GM06990 (cell line): ENCODE data around the gene TMEM135.

Experiments used
- DNase-seq: peaks from one replicate; pipeline ENCODE4 v3.0.0-alpha.2; 2011; ENCODE audit not compliant: insufficient read length; ENCODE audit errors: extremely low read depth
- H3K27me3 ChIP-seq: replicated peaks from 2 replicates; pipeline ENCODE4 v1.6.0; 2011; ENCODE audit warnings: low read length; ENCODE audit not compliant: control insufficient read depth, insufficient read depth
- H3K36me3 ChIP-seq: 2 replicates; pipeline ENCODE4 v1.5.1; 2011; ENCODE audit warnings: low read length; ENCODE audit not compliant: control insufficient read depth, insufficient read depth
- H3K4me3 ChIP-seq: replicated peaks from 2 replicates; pipeline ENCODE4 v1.5.1; 2011; ENCODE audit warnings: low read depth, mild to moderate bottlenecking, control low read depth, low read length
- TF ChIP-seq, protein P1 (sequence below): IDR thresholded peaks from 2 replicates; pipeline ENCODE4 v1.5.1; 2011; ENCODE audit warnings: low read length, control low read depth, mild to moderate bottlenecking, inconsistent platforms; ENCODE audit not compliant: insufficient read depth, poor library complexity, severe bottlenecking

TMEM135 gene

DNA sequence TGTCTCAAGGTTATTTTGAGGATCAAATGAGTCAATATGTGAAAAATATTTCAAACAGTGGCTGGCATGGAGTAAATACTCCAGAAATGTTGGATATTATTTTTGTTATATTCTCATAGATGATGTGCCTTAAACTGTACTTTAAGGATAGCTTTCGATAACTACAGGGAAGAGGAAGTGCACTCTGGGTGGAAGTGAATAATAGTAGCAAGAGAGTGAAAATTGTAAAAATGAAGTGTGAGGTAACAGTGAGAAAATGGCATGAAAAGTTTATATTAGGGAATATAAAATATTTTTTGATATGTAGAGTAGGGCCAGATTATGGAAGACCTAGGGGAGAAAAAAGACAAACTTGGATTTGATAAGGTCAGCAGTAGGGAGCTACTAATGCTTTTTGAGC is 258.9 kb downstream of the TMEM135 start:
- TF ChIP-seq, protein P1, sequence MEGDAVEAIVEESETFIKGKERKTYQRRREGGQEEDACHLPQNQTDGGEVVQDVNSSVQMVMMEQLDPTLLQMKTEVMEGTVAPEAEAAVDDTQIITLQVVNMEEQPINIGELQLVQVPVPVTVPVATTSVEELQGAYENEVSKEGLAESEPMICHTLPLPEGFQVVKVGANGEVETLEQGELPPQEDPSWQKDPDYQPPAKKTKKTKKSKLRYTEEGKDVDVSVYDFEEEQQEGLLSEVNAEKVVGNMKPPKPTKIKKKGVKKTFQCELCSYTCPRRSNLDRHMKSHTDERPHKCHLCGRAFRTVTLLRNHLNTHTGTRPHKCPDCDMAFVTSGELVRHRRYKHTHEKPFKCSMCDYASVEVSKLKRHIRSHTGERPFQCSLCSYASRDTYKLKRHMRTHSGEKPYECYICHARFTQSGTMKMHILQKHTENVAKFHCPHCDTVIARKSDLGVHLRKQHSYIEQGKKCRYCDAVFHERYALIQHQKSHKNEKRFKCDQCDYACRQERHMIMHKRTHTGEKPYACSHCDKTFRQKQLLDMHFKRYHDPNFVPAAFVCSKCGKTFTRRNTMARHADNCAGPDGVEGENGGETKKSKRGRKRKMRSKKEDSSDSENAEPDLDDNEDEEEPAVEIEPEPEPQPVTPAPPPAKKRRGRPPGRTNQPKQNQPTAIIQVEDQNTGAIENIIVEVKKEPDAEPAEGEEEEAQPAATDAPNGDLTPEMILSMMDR = no peak
- Histone ChIP-seq H3K4me3 (no peak overlapping the region), H3K36me3 (no peaks in the 10 kb centered on the region), H3K27me3 (no peaks in the 10 kb centered on the region)
- DNase-seq = no peak

DNA sequence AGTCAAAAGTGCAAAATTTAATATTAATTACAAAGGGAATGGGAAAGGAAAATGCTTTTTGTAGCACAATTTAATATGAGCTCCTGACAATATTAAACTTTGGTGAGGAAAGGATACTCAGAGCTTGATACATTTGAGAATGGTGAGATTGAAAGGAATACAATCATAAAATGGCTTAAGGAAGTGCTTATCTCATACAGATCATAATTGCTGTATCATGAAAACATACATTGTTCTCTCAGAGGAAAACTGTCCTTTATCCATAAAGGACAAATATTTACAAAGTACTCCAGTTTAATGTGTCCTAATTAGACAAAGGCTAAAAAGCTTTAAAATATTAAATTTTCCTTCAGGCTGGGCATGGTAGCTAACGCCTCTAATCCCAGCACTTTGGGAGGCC is 260.4 kb downstream of the TMEM135 start:
- DNase-seq = no peak
- Histone ChIP-seq H3K27me3 (no peaks in the 10 kb centered on the region), H3K36me3 (no peaks in the 10 kb centered on the region; the same call in 1 of the 2 replicates), H3K4me3 (no peak overlapping the region)
- TF ChIP-seq, protein P1 = no peak

DNA sequence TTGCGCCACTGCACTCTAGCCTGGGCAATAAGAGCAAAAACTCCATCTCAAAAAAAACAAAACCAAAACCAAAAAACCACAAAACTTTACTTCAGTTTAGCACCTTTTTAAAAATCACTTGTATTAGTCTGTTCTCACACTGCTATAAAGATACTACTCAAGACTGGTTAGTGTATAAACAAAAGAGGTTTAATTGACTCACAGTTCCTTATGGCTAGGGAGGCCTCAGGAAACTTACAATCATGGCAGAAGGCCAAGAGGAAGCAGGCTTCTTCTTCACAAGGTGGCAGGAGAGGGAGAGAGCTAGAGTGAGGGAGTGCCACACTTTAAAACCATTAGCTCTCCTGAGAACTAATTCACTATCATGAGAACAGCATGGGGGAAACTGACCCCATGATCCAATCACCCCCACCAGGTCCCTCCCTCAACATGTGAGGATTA is 261.3 kb downstream of the TMEM135 start:
- DNase-seq = no peak
- TF ChIP-seq, protein P1 = no peak
- no peak overlapping the region for H3K4me3 ChIP-seq

DNA sequence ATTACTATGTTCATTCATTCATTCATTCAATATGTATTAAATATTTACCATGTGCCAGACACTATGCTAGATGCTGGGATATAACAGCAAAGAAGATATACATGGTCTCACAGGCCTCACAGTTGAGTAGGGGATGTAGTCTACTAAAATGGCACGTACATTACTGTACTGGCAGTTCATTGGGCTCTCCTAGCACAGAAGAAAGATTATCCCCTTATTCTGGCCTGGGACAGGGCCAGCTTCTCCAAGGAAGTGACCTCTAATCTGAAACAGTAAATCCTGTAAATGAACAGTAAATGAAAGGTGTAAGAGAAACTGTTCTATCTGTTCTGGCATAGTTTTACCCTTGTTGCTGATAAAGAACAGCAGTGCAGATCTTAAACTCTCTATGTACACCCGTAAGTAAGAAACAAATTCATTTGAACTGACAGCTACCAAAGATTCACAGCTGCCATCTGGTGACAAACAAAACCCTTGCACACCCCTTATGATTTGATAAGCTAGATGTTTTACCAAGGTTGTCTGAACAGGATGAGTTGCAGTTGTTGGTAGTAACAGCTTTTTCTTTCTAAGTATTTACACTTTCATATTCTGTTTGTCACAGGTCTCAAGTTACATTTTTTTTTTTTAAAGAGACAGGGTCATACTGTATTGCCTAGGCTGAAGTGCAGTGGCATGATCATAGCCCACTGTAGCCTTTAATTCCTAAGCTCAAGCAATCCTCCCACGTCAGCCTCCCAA is 263.1 kb downstream of the TMEM135 start:
- H3K27me3 ChIP-seq = no peaks in the 10 kb centered on the region
- DNase-seq = no peak
- TF ChIP-seq, protein P1 = no peak
- no peaks in the 10 kb centered on the region; the same call in 1 of the 2 replicates for H3K36me3 ChIP-seq
- no peak overlapping the region for H3K4me3 ChIP-seq

More for the DNA sequence above, 261.3 kb downstream of the TMEM135 start:
- Histone ChIP-seq H3K27me3 (no peaks in the 10 kb centered on the region), H3K36me3 (no peaks in the 10 kb centered on the region; the same call in 1 of the 2 replicates)

DNA sequence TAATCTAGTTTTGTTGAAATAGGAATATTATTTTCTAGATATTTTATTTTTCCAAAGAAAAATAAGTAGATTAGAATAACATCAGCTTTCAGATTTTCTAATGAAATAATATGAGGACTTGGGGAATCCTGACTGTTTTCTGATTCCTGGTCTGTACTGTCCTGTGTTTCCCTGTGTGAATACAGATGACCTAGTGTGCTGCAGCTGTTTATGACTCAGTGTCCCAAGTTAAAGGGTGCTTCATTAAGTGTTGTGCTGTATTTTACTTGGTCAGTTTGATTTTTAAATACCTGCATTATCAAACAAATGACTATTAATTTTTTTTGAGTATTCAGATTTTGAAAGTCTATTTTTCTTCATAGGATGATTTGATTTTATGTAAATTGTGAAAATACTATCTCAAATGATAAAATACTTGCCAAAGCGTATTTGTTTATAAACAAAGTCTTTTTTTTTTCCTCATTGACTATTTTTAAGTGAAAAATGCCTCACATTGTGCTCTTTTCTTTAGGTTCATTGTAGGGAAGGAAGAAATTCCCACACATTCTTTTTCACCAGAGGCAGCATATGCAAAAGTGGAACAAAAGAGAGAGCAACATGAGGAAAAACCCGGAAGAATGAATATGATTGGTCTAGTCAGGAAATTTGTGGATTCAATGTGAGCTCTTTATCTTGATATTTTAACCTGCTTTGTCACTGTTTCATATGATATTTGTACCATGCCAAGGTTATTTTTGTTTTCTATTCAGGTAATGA is 264.2 kb downstream of the TMEM135 start:
- TF ChIP-seq, protein P1 = no peak
- DNase-seq = no peak
- Histone ChIP-seq H3K4me3 (no peak overlapping the region), H3K36me3 (no peaks in the 10 kb centered on the region; the same call in 1 of the 2 replicates), H3K27me3 (no peaks in the 10 kb centered on the region)
